Activated CD8-positive, alpha-beta T cell treated with anti-CD3 and anti-CD28 coated beads, Interleukin-2, amount 10 ng/mL, durations not matched to agents 7 days and 5 days (primary cell): Measurements from ENCODE around the gene DAB1. TPM values are rescaled to one million over a fixed set of nuclear protein-coding genes. Genes with fewer than 3 reads are reported as not detected.

ENCODE experiments used
- ATAC-seq: fragments of 150-1000 bp; cut with Tn5 transposase; one replicate; pipeline ENCODE4 v1.10.0; 2021; ENCODE audit warnings: moderate library complexity
- CTCF ChIA-PET: fragments of 350-600 bp; sonication (Branson Sonifier 250); formaldehyde crosslinking; loops from one replicate; lab custom pipeline; 2021; ENCODE audit warnings: antibody characterized with exemption; lab: Charles Lee
- POLR2A ChIA-PET: fragments of 350-600 bp; sonication (Branson Sonifier 250); formaldehyde crosslinking; loops from one replicate; lab custom pipeline; 2021; ENCODE audit warnings: antibody characterized with exemption; lab: Charles Lee
- DNase-seq: peaks from one replicate; pipeline ENCODE4 v3.0.0-alpha.2; 2020
- H3K27ac Mint-ChIP-seq: one replicate; pipeline ENCODE4 v1.8.0; 2021; ENCODE audit warnings: mild to moderate bottlenecking, mixed read lengths
- H3K27me3 Mint-ChIP-seq: one replicate; pipeline ENCODE4 v1.8.0; 2021; ENCODE audit warnings: low read depth, mixed read lengths
- H3K36me3 Mint-ChIP-seq: one replicate; pipeline ENCODE4 v1.8.0; 2021; ENCODE audit warnings: low read depth, mixed read lengths
- H3K4me1 Mint-ChIP-seq: one replicate; pipeline ENCODE4 v1.8.0; 2021; ENCODE audit warnings: low read depth, mixed read lengths
- H3K4me3 Mint-ChIP-seq: one replicate; pipeline ENCODE4 v1.8.0; 2021; ENCODE audit warnings: mild to moderate bottlenecking, mixed read lengths
- H3K9me3 Mint-ChIP-seq: one replicate; pipeline ENCODE4 v1.8.0; 2022; ENCODE audit warnings: mixed read lengths; ENCODE audit not compliant: insufficient read depth
- total RNA-seq, 2 experiments: library from RNA; stranded (reverse); gene quantifications; one replicate each; pipeline ENCODE4 v1.2.3, GENCODE V29; 2021

Gene DAB1
- total RNA-seq, 2 experiments from 2014 or later = 0.10 to 0.18 TPM

GRCh38 chr1:57407928-57408327 is 15.9 kb downstream of the DAB1 start:
- ATAC-seq = no peak
- Mint-ChIP-seq H3K4me3 (no peak overlapping the region), H3K27me3 (no peaks in the 10 kb centered on the region), H3K27ac (no peak overlapping the region), H3K9me3 (no peaks in the 10 kb centered on the region), H3K4me1 (no peaks in the 10 kb centered on the region), H3K36me3 (no peaks in the 10 kb centered on the region)
- DNase-seq = no peak
- POLR2A ChIA-PET = no interaction called here
- CTCF ChIA-PET = no interaction called here

GRCh38 chr1:57406428-57406970 is 17.4 kb downstream of the DAB1 start:
- Mint-ChIP-seq H3K36me3 (no peaks in the 10 kb centered on the region), H3K27ac (no peak overlapping the region), H3K4me3 (no peak overlapping the region), H3K4me1 (no peaks in the 10 kb centered on the region), H3K9me3 (no peaks in the 10 kb centered on the region), H3K27me3 (no peaks in the 10 kb centered on the region)
- CTCF ChIA-PET = no interaction called here
- ATAC-seq (no peak), DNase-seq (no peak)
- POLR2A ChIA-PET = no interaction called here

- ChIA-PET CTCF (no interaction called here), POLR2A (no interaction called here)
- no peak overlapping the region for H3K4me3 Mint-ChIP-seq
- H3K36me3 Mint-ChIP-seq = no peaks in the 10 kb centered on the region
- no peaks in the 10 kb centered on the region for H3K4me1 Mint-ChIP-seq
- no peak overlapping the region for H3K27ac Mint-ChIP-seq
- no peaks in the 10 kb centered on the region for H3K27me3 Mint-ChIP-seq
- no peak for DNase-seq
- H3K9me3 Mint-ChIP-seq = no peaks in the 10 kb centered on the region
- ATAC-seq = no peak
Observed at GRCh38 chr1:57404884-57405283, 19.0 kb downstream of the DAB1 start.

- no peaks in the 10 kb centered on the region for H3K9me3 Mint-ChIP-seq
- no peaks in the 10 kb centered on the region for H3K27me3 Mint-ChIP-seq
- H3K27ac Mint-ChIP-seq = no peak overlapping the region
- POLR2A ChIA-PET = no interaction called here
- no peak for DNase-seq
- ATAC-seq = no peak
- no peaks in the 10 kb centered on the region for H3K36me3 Mint-ChIP-seq
- no peaks in the 10 kb centered on the region for H3K4me1 Mint-ChIP-seq
- H3K4me3 Mint-ChIP-seq = no peak overlapping the region
- CTCF ChIA-PET = no interaction called here
Observed at GRCh38 chr1:57403201-57403600, 20.7 kb downstream of the DAB1 start.

DNA sequence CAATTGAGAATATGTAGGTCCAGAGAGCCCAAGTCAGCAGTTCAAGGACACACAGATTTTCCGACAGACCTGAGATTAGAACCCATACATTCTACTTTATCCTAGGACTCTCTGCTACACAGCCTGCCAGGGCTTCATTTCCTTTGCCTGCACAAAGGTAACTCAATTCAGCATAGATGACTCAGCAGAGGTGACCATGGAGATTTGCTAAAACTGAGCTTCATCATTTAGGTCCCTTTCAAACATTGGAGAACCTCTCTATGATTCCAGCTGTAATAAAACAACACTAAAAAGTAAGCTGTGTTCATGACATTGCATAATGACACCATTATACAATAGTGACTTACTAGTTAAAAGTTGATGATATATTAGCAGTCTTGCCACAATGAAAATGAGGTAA is 22.2 kb downstream of the DAB1 start:
- CTCF ChIA-PET = no interaction called here
- POLR2A ChIA-PET = no interaction called here
- no peak for ATAC-seq
- Mint-ChIP-seq H3K4me3 (no peak overlapping the region), H3K27me3 (no peaks in the 10 kb centered on the region), H3K27ac (no peak overlapping the region), H3K36me3 (no peaks in the 10 kb centered on the region), H3K4me1 (no peaks in the 10 kb centered on the region), H3K9me3 (no peaks in the 10 kb centered on the region)
- DNase-seq = no peak

- H3K9me3 Mint-ChIP-seq = no peaks in the 10 kb centered on the region
- H3K27ac Mint-ChIP-seq = no peak overlapping the region
- no peaks in the 10 kb centered on the region for H3K36me3 Mint-ChIP-seq
- ATAC-seq = no peak
- POLR2A ChIA-PET = no interaction called here
- H3K4me3 Mint-ChIP-seq = no peak overlapping the region
- H3K27me3 Mint-ChIP-seq = no peaks in the 10 kb centered on the region
- no peaks in the 10 kb centered on the region for H3K4me1 Mint-ChIP-seq
- CTCF ChIA-PET = no interaction called here
- DNase-seq = no peak
Observed at GRCh38 chr1:57400048-57400447, 23.8 kb downstream of the DAB1 start.

DNA sequence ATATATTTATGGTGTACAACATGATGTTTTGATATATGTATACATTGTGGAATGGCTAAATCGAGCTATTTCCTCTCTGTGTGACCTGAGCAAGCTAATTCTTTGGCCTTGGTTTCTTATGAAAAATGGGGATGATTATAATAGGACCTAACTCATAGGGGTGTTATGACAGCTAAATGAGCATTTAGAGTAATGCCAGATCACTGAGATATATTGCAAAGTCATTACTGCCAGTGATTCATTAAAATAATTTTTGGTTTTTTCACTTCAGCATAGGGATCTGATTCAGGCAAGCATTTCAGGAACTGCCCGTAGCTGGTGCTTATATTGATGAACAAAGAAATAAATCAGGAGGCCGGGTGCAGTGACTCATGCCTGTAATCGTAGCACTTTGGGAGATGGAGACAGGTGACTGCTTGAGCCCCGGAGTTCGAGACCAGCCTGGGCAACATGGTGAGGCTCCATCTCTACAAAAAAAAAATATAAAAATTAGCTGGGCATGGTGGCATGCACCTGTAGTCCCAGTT is 30.7 kb downstream of the DAB1 start:
- ChIA-PET CTCF (no interaction called here), POLR2A (no interaction called here)
- ATAC-seq = no peak
- Mint-ChIP-seq H3K9me3 (no peaks in the 10 kb centered on the region), H3K4me1 (no peaks in the 10 kb centered on the region), H3K27ac (no peak overlapping the region), H3K27me3 (no peaks in the 10 kb centered on the region), H3K36me3 (no peaks in the 10 kb centered on the region), H3K4me3 (no peak overlapping the region)
- no peak for DNase-seq

- POLR2A ChIA-PET = no interaction called here
- Mint-ChIP-seq H3K27me3 (no peaks in the 10 kb centered on the region), H3K36me3 (no peaks in the 10 kb centered on the region), H3K4me3 (no peak overlapping the region), H3K9me3 (no peaks in the 10 kb centered on the region), H3K27ac (no peak overlapping the region), H3K4me1 (no peaks in the 10 kb centered on the region)
- DNase-seq (no peak), ATAC-seq (no peak)
- CTCF ChIA-PET = no interaction called here
Observed at GRCh38 chr1:57385336-57385735, 38.5 kb downstream of the DAB1 start.

DNA sequence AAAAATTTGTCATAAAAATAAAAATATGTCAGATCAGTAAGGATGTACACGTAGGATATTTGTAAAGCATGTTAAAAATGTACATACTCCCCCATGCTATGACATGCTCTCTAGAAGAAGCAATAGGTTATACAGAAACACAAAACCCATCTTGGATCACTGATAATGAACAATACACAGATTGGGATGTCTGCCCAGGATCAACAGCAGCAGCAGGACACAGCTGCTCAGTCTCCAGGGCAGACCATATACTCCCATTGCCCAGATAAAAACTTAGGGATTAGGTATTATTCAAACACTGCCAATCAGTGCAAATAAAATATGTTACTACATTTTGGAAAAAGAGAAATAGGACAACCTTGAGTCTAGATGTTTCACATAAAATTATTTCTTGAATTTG is 39.0 kb downstream of the DAB1 start:
- no peaks in the 10 kb centered on the region for H3K4me1 Mint-ChIP-seq

GRCh38 chr1:57384284-57384683 is 39.6 kb downstream of the DAB1 start:
- Mint-ChIP-seq H3K9me3 (no peaks in the 10 kb centered on the region), H3K27ac (no peak overlapping the region), H3K36me3 (no peaks in the 10 kb centered on the region), H3K4me1 (no peaks in the 10 kb centered on the region), H3K4me3 (no peak overlapping the region), H3K27me3 (no peaks in the 10 kb centered on the region)
- no peak for ATAC-seq
- POLR2A ChIA-PET = no interaction called here
- CTCF ChIA-PET = no interaction called here
- DNase-seq = no peak

More for the DNA sequence above, 39.0 kb downstream of the DAB1 start:
- Mint-ChIP-seq H3K36me3 (no peaks in the 10 kb centered on the region), H3K27ac (no peak overlapping the region), H3K9me3 (no peaks in the 10 kb centered on the region), H3K4me3 (no peak overlapping the region), H3K27me3 (no peaks in the 10 kb centered on the region)
- DNase-seq = no peak
- ATAC-seq = no peak
- POLR2A ChIA-PET = no interaction called here
- CTCF ChIA-PET = no interaction called here

- no peaks in the 10 kb centered on the region for H3K36me3 Mint-ChIP-seq
- H3K27me3 Mint-ChIP-seq = no peaks in the 10 kb centered on the region
- no peak overlapping the region for H3K27ac Mint-ChIP-seq
- ChIA-PET CTCF (no interaction called here), POLR2A (no interaction called here)
- no peak overlapping the region for H3K4me3 Mint-ChIP-seq
- no peaks in the 10 kb centered on the region for H3K9me3 Mint-ChIP-seq
- no peaks in the 10 kb centered on the region for H3K4me1 Mint-ChIP-seq
- ATAC-seq = no peak
- no peak for DNase-seq
Observed at GRCh38 chr1:57381871-57382270, 42.0 kb downstream of the DAB1 start.

DNA sequence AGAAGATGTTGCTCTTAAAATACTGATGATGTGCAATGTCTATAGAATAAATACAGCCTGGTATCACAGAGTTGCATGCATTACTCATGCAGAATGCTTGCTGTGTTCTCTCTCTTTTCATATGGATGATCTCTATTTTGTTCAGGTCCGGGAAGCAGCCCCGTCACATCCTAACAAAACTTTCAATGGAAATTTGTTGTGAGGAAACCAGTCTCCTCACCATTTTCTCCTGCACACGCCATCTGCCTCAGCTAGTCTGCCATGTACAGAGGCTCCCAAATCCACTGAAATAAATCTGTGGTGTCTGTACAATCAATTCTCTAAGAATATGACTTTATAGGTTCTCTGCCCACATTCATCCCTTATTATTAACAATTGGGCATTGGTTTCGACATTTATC is 42.4 kb downstream of the DAB1 start:
- ChIA-PET POLR2A (no interaction called here), CTCF (no interaction called here)
- H3K9me3 Mint-ChIP-seq = no peaks in the 10 kb centered on the region
- no peak overlapping the region for H3K27ac Mint-ChIP-seq
- no peaks in the 10 kb centered on the region for H3K36me3 Mint-ChIP-seq
- DNase-seq (no peak), ATAC-seq (no peak)
- H3K27me3 Mint-ChIP-seq = no peaks in the 10 kb centered on the region
- no peaks in the 10 kb centered on the region for H3K4me1 Mint-ChIP-seq
- H3K4me3 Mint-ChIP-seq = no peak overlapping the region

DNA sequence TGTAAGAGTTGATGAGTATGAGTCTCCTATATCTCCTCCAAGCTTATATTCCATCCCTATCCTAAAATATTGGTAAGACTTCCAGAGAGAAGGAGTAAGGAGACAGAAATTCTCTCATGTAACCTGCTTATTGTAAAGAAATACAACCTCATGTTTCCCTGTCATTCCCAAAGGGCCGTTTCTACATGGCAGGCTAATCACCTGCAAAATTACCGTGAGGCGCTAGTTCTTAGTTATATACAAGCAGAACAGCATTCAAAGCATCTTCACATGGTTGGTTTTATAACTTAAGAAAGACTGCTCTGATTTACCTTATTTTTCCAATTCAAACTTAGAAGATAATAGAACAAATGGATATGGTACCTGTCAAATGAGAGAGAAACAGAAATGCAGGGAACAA is 42.9 kb downstream of the DAB1 start:
- CTCF ChIA-PET = no interaction called here
- no peak overlapping the region for H3K4me3 Mint-ChIP-seq
- ATAC-seq (no peak), DNase-seq (no peak)
- no peaks in the 10 kb centered on the region for H3K9me3 Mint-ChIP-seq
- H3K27ac Mint-ChIP-seq = no peak overlapping the region
- no peaks in the 10 kb centered on the region for H3K36me3 Mint-ChIP-seq
- no peaks in the 10 kb centered on the region for H3K4me1 Mint-ChIP-seq
- POLR2A ChIA-PET = no interaction called here
- no peaks in the 10 kb centered on the region for H3K27me3 Mint-ChIP-seq
